Lower lobe of right lung (tissue), 2 donors: Measurements from ENCODE around the gene MCM3. TPM values are rescaled to one million over a fixed set of nuclear protein-coding genes. Genes with fewer than 3 reads are reported as not detected.

Experiments
- ATAC-seq, 2 donors: fragments of 200-7000 bp; cut with Tn5 transposase; one replicate each; pipeline ENCODE4 v1.9.1; 2020 to 2022; ENCODE audit warnings: mild to moderate bottlenecking in 2 of 2, moderate library complexity in 2 of 2
- DNase-seq: peaks from one replicate; pipeline ENCODE4 v3.0.0-alpha.2; 2020
- H3K27ac ChIP-seq: fragments of 200-600 bp; one replicate; pipeline ENCODE4 v1.8.0; 2022
- H3K27me3 ChIP-seq: fragments of 200-600 bp; one replicate; pipeline ENCODE4 v1.8.0; 2022; ENCODE audit warnings: low read depth
- H3K36me3 ChIP-seq: fragments of 200-600 bp; one replicate; pipeline ENCODE4 v1.8.0; 2022; ENCODE audit warnings: mild to moderate bottlenecking
- H3K4me1 ChIP-seq: fragments of 200-600 bp; one replicate; pipeline ENCODE4 v1.8.0; 2022
- H3K4me3 ChIP-seq: fragments of 200-600 bp; one replicate; pipeline ENCODE4 v1.8.0; 2022; ENCODE audit warnings: mild to moderate bottlenecking
- H3K9me3 ChIP-seq: fragments of 200-600 bp; one replicate; pipeline ENCODE4 v1.8.0; 2022
- intact Hi-C: fragments of 100-400 bp; cut with DNase I; formaldehyde crosslinking; loops from one replicate; pipeline ENCODE4 v1.11.0; 2022
- total RNA-seq: library from RNA; stranded (reverse); fragmentation: NEBNext Ultra II Directional; extraction: Animal tissue kit (Norgen Biotek cat#: 25700); gene quantifications from one replicate; pipeline ENCODE4 v1.2.1, GENCODE V29; 2021
- TF ChIP-seq, protein P1 (sequence below): fragments of 200-600 bp; IDR thresholded peaks from one replicate; pipeline ENCODE4 v1.8.0; 2022; ENCODE audit warnings: antibody characterized with exemption, mild to moderate bottlenecking
- donor health status: DM: no; HTN: yes; CAD: no; lungs with severe emphysema.

The MCM3 gene
- total RNA-seq, 1 donor from 2014 or later = 25.6 TPM

DNA sequence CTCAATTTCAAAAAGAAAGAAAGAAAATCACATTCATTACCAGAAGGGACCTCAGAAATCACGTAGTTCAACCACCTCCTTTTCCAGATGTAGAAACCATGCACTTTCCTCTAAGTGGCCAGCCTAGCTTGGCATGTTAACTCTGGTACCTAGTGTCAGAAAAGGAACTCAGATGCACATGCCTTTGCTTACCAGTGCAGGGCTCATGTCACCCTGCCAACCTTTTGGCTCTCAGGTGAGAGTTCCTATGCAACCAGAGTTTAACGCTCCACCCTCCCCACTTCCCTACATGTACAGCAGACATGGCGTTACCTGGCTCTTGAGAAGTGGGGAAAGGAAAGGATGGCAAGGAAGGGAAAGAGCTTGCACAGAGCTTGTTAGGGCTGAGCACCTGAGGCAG, 23.9 kb downstream of the MCM3 start:
- TF ChIP-seq, protein P1, sequence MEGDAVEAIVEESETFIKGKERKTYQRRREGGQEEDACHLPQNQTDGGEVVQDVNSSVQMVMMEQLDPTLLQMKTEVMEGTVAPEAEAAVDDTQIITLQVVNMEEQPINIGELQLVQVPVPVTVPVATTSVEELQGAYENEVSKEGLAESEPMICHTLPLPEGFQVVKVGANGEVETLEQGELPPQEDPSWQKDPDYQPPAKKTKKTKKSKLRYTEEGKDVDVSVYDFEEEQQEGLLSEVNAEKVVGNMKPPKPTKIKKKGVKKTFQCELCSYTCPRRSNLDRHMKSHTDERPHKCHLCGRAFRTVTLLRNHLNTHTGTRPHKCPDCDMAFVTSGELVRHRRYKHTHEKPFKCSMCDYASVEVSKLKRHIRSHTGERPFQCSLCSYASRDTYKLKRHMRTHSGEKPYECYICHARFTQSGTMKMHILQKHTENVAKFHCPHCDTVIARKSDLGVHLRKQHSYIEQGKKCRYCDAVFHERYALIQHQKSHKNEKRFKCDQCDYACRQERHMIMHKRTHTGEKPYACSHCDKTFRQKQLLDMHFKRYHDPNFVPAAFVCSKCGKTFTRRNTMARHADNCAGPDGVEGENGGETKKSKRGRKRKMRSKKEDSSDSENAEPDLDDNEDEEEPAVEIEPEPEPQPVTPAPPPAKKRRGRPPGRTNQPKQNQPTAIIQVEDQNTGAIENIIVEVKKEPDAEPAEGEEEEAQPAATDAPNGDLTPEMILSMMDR = no peak
- no peaks in the 10 kb centered on the region for H3K27me3 ChIP-seq
- no peak overlapping the region for H3K4me3 ChIP-seq
- no peak overlapping the region for H3K27ac ChIP-seq
- intact Hi-C loops = no loop called here
- ATAC-seq = no peak
- H3K9me3 ChIP-seq = no peaks in the 10 kb centered on the region
- no peaks in the 10 kb centered on the region for H3K4me1 ChIP-seq
- DNase-seq = no peak
- peaks cover 41% of the 10 kb centered on the region for H3K36me3 ChIP-seq

DNA sequence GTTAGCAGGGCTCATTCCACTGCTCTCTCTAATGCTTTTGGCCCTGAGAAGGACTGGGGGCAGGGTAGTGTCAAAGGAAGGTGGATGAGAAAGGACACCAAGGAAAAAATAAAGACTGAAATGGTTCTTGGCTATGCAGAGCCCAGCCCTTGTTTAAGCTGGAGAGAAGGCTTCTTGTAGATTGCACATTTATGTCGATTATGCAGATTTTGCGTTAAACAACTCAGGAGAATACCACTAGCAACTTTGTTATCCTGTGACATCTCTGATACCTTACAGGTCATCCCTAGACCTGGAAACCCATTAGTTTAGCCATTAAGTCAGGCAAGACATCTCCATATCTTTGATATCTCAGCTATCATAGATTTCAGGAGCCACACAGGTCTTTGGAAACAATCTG, 29.1 kb downstream of the MCM3 start:
- Histone ChIP-seq H3K4me1 (no peaks in the 10 kb centered on the region), H3K9me3 (no peaks in the 10 kb centered on the region), H3K4me3 (no peak overlapping the region), H3K36me3 (no peaks in the 10 kb centered on the region), H3K27me3 (peaks cover 17% of the 10 kb centered on the region), H3K27ac (no peak overlapping the region)
- no peak for DNase-seq
- ATAC-seq = no peak
- TF ChIP-seq, protein P1 = no peak
- intact Hi-C loops = no loop called here

DNA sequence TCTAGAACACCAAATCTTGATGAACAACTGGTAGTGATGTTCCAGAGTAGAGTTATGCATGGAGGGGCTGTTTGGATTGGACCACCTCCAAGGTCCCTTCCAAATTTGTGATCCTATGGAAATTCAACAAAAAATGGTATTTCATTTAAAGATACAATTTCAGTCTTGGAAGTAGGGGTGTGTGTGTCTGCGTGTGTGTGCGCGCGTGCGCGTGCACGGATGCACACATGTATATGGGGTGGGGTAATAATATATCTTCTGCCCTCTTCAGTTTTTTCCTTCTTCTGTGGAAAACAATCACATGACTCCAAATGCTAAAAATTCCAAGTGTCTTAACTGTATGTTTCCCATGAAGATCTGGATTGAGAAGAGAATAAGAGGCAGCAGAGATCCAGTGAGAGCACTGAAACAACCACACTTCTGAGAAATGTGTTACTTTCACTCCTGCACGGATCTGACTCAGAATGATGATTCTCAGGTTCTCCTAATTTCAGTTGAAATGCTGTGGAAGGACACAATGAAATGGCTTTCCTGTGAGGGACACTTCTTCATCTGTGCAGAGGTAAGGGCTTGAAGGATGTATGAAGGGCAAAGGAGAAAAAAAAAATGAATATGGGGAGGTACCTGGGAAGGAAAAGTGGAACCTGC, 29.7 kb downstream of the MCM3 start:
- H3K4me1 ChIP-seq = no peaks in the 10 kb centered on the region
- no peaks in the 10 kb centered on the region for H3K36me3 ChIP-seq
- DNase-seq (no peak), ATAC-seq (no peak)
- TF ChIP-seq, protein P1 = no peak
- H3K4me3 ChIP-seq = no peak overlapping the region
- no peak overlapping the region for H3K27ac ChIP-seq
- intact Hi-C loops = no loop called here
- no peaks in the 10 kb centered on the region for H3K9me3 ChIP-seq
- H3K27me3 ChIP-seq = peaks cover 17% of the 10 kb centered on the region

DNA sequence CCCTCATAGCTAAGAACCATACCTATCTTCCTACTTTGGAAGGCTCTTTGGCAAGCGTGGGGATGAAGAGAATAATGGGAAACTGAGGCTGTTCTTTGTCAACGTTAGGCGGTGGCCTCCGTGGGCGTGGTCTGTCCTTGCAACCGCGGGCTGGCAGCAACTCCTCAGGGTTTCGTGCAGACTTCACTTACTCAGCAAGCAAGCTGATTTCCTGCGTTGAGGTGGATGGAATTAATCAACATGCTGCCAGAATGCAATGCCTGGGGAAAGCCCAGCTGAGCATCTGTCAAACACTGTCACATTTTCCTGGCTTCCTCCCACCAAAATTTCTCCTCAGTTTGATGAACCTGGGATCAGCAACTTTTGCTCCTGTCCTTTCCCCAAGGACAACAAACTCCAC, 31.0 kb downstream of the MCM3 start:
- intact Hi-C loops = no loop called here
- H3K27me3 ChIP-seq = peaks cover 17% of the 10 kb centered on the region
- no peak overlapping the region for H3K4me3 ChIP-seq
- no peaks in the 10 kb centered on the region for H3K9me3 ChIP-seq
- no peak for DNase-seq
- TF ChIP-seq, protein P1 = no peak
- no peak for ATAC-seq
- H3K27ac ChIP-seq = no peak overlapping the region
- no peaks in the 10 kb centered on the region for H3K36me3 ChIP-seq
- H3K4me1 ChIP-seq = no peaks in the 10 kb centered on the region

DNA sequence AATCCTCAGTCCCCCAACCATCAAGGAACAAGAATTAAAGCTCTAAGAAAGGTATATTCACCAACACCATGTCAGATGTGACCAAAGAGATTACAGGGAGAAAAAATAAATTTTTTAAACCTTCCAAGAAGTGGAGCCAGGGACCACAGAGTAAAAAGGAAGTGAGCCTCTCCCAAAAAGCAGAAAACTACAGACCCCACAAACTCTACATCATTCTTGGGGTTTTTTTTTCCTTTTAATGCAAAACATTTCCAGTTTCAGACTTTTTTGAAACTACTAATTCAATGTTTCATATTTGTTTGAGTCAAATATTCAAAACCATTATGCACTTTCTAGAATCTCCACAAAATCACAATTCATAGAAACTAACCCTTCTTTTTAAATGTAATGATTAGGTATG, 33.4 kb downstream of the MCM3 start:
- intact Hi-C loops = no loop called here
- no peaks in the 10 kb centered on the region for H3K9me3 ChIP-seq
- ATAC-seq (no peak), DNase-seq (no peak)
- H3K27me3 ChIP-seq = peaks cover 17% of the 10 kb centered on the region
- H3K4me3 ChIP-seq = no peak overlapping the region
- H3K27ac ChIP-seq = no peak overlapping the region
- H3K4me1 ChIP-seq = no peaks in the 10 kb centered on the region
- TF ChIP-seq, protein P1 = no peak
- no peaks in the 10 kb centered on the region for H3K36me3 ChIP-seq
